Lung (tissue), 12 donors: ENCODE results near the gene FAT1. TPM values are rescaled to one million over a fixed set of nuclear protein-coding genes. Genes with fewer than 3 reads are reported as not detected.

ENCODE experiments used
- ATAC-seq: fragments of 200-7000 bp; cut with Tn5 transposase; one replicate; pipeline ENCODE4 v1.9.1; 2020; ENCODE audit warnings: moderate number of reproducible peaks; ENCODE audit not compliant: insufficient read depth, low FRiP score
- DNase-seq, 3 donors: peaks; one replicate each; pipeline ENCODE4 v3.0.0-alpha.2; 2013 to 2017
- H3K27ac ChIP-seq, 2 donors: one replicate each; pipeline ENCODE4 v1.5.1; 2013; ENCODE audit warnings: mild to moderate bottlenecking in 2 of 2, moderate library complexity in 2 of 2, control low read depth in 1 of 2, inconsistent platforms in 1 of 2, low read depth in 1 of 2, low read length in 1 of 2
- H3K27me3 ChIP-seq, 3 donors: one replicate each; pipeline ENCODE4 v1.5.1; 2013; ENCODE audit warnings: low read length in 2 of 3; ENCODE audit not compliant: control insufficient read depth in 3 of 3, insufficient read depth in 3 of 3
- H3K36me3 ChIP-seq, 4 donors: one replicate each; pipeline ENCODE4 v1.5.1; 2013; ENCODE audit warnings: low read length in 4 of 4, mild to moderate bottlenecking in 1 of 4, moderate library complexity in 1 of 4; ENCODE audit not compliant: control insufficient read depth in 4 of 4, insufficient read depth in 4 of 4
- H3K4me1 ChIP-seq, 5 donors: one replicate each; pipeline ENCODE4 v1.5.1; 2013; ENCODE audit warnings: low read length in 5 of 5, mild to moderate bottlenecking in 2 of 5, moderate library complexity in 1 of 5; ENCODE audit not compliant: control insufficient read depth in 5 of 5, insufficient read depth in 5 of 5
- H3K4me3 ChIP-seq: one replicate; pipeline ENCODE4 v1.5.1; 2013; ENCODE audit warnings: mild to moderate bottlenecking, control low read depth, moderate library complexity
- H3K9ac ChIP-seq, 2 donors: one replicate each; pipeline ENCODE4 v1.5.1; 2013; ENCODE audit warnings: low read length in 2 of 2, control low read depth in 1 of 2; ENCODE audit not compliant: insufficient read depth in 1 of 2
- H3K9me3 ChIP-seq, 4 donors: one replicate each; pipeline ENCODE4 v1.5.1; 2013; ENCODE audit warnings: low read length in 3 of 4, mild to moderate bottlenecking in 1 of 4, moderate library complexity in 1 of 4; ENCODE audit not compliant: control insufficient read depth in 4 of 4, insufficient read depth in 3 of 4
- CTCF ChIP-seq: IDR thresholded peaks from 2 replicates; pipeline ENCODE4 v1.5.1; 2012; ENCODE audit warnings: mild to moderate bottlenecking; ENCODE audit errors: control extremely low read depth, extremely low read depth
- WGBS, 2 donors: extraction: QIAGEN DNeasy Blood & Tissue Kit; methylation state at CpG; one replicate each; pipeline ENCODE4 v1.1.7; 2013; 5-methylcytosine and 5-hydroxymethylcytosine counted together
- polyA plus RNA-seq, 2 donors: library from polyadenylated mRNA; stranded (reverse); fragments of 200-250 nt; gene quantifications; one replicate each; pipeline ENCODE4 v1.2.1, GENCODE V29; 2013
- total RNA-seq, 2 donors: library from RNA; depleted of rRNA in 1 of 2; stranded (reverse); fragments of >200 nt in 1 of 2; gene quantifications; one replicate each; pipeline ENCODE4 v1.2.1, GENCODE V29; 2014 to 2021
- donor health status: control.
- donor health status: control.
- donor health status: Bipolar disorder and iron deficiency.
- donor health status: healthy.
- donor health status: DM: yes; HTN: yes; CAD: no.

FAT1 gene
- total and polyA plus RNA-seq, 4 donors = 19.4 to 318 (median 72.3) TPM

- Histone ChIP-seq H3K4me3 (no peak overlapping the region), H3K9me3 (no peaks in the 10 kb centered on the region), H3K27me3 (no peaks in the 10 kb centered on the region), H3K4me1 (peaks cover 0 to 7% (median 0%) of the 10 kb centered on the region in 5 donors), H3K27ac (no peak overlapping the region), H3K36me3 (no peaks in the 10 kb centered on the region), H3K9ac (no peak overlapping the region)
- no peak for TF ChIP-seq CTCF
- ATAC-seq (no peak), DNase-seq (no peak)
- WGBS, 2 donors = 78 to 88% methylated on average over 4 of the region's 4 CpGs
Measured at GRCh38 chr4:186770481-186771175, 47.0 kb upstream of the FAT1 start.

- ATAC-seq = no peak
- no peak for TF ChIP-seq CTCF
- no peaks in the 10 kb centered on the region for H3K27me3 ChIP-seq
- H3K27ac ChIP-seq = no peak overlapping the region
- H3K4me1 ChIP-seq = peaks cover 0 to under 1% (median 0%) of the 10 kb centered on the region in 5 donors
- H3K9ac ChIP-seq = no peak overlapping the region
- no peak overlapping the region for H3K4me3 ChIP-seq
- no peaks in the 10 kb centered on the region for H3K9me3 ChIP-seq
- H3K36me3 ChIP-seq = no peaks in the 10 kb centered on the region
- 91 to 95% methylated on average over 3 of the region's 4 CpGs for WGBS, 2 donors
- DNase-seq = no peak
Measured at GRCh38 chr4:186767794-186768193, 44.1 kb upstream of the FAT1 start.

GRCh38 chr4:186765673-186766546 lies 42.3 kb upstream of the FAT1 start:
- 79 to 82% methylated on average over 18 of the region's 18 CpGs for WGBS, 2 donors
- Histone ChIP-seq H3K4me1 (no peaks in the 10 kb centered on the region), H3K36me3 (no peaks in the 10 kb centered on the region), H3K4me3 (no peak overlapping the region), H3K27ac (no peak overlapping the region), H3K27me3 (no peaks in the 10 kb centered on the region), H3K9me3 (no peaks in the 10 kb centered on the region), H3K9ac (no peak overlapping the region)
- no peak for ATAC-seq
- DNase-seq = no peak
- no peak for TF ChIP-seq CTCF
